Glutamatergic neuron (in vitro differentiated cells): Measurements from ENCODE around the gene ETV3L. TPM values are rescaled to one million over a fixed set of nuclear protein-coding genes. Genes with fewer than 3 reads are reported as not detected.

Experiments
- DNase-seq: peaks from one replicate; pipeline ENCODE4 v3.0.0; 2022
- H3K27ac Mint-ChIP-seq: one replicate; pipeline ENCODE4 v1.8.0; 2020; ENCODE audit warnings: mild to moderate bottlenecking, mixed read lengths, inconsistent platforms; ENCODE audit not compliant: unreplicated experiment
- H3K27me3 Mint-ChIP-seq: one replicate; pipeline ENCODE4 v1.8.0; 2020; ENCODE audit warnings: mild to moderate bottlenecking, moderate library complexity, mixed read lengths, inconsistent platforms; ENCODE audit not compliant: unreplicated experiment
- H3K36me3 Mint-ChIP-seq: one replicate; pipeline ENCODE4 v1.8.0; 2020; ENCODE audit warnings: mild to moderate bottlenecking, mixed read lengths, inconsistent platforms; ENCODE audit not compliant: unreplicated experiment
- H3K4me1 Mint-ChIP-seq: one replicate; pipeline ENCODE4 v1.8.0; 2020; ENCODE audit warnings: mild to moderate bottlenecking, low read depth, mixed read lengths, inconsistent platforms; ENCODE audit not compliant: unreplicated experiment
- H3K4me3 Mint-ChIP-seq: one replicate; pipeline ENCODE4 v1.8.0; 2020; ENCODE audit warnings: mild to moderate bottlenecking, mixed read lengths, inconsistent platforms; ENCODE audit not compliant: unreplicated experiment
- H3K9me3 Mint-ChIP-seq: one replicate; pipeline ENCODE4 v1.8.0; 2020; ENCODE audit warnings: mild to moderate bottlenecking, moderate library complexity, mixed read lengths, inconsistent platforms; ENCODE audit not compliant: unreplicated experiment
- long read RNA-seq: library from polyadenylated mRNA; unstranded; transcript quantifications from one replicate; pipeline ENCODE4 v2.0.0, GENCODE V29; 2020; ENCODE audit not compliant: unreplicated experiment
- total RNA-seq: library from RNA; stranded (reverse); fragmentation: NEBNext Ultra II Directional; extraction: Animal tissue kit (Norgen Biotek cat#: 25700); gene quantifications from one replicate; pipeline ENCODE4 v1.2.1, GENCODE V29; 2021; ENCODE audit not compliant: unreplicated experiment
- TF ChIP-seq, protein P1 (sequence below): fragments of 200-600 bp; sonication (generic); IDR thresholded peaks from one replicate; pipeline ENCODE4 v1.5.0; 2021; ENCODE audit not compliant: partially characterized antibody, unreplicated experiment

ETV3L gene
- total RNA-seq, result not detected
- long read RNA-seq, result 0 reads

DNA sequence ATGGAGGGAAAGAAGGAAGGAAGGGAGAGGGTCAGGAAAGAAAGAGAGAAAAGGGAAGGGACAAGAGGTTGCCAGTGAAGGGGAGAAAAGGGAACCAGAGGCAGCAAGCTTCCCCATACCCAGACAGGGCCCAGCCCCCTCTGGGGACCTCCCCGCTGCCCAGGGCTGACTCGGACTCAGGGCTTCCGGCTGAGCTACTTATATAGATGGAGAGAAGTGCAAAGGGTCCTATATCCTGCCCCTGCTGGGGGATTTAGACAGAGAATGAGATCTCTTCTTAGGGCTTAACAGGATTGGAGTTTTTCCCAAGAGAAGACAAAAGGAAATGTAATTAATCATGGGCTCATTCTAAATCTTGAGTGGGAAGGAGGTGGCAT, at the start of gene ETV3L:
TSS of gene ETV3L (minus strand) at position 176 of the 377 bp plus-strand sequence. CDS start 285 bp downstream, outside the sequence.
- H3K4me3 Mint-ChIP-seq, result no peak within 1 kb of the TSS
- TF ChIP-seq, protein P1, sequence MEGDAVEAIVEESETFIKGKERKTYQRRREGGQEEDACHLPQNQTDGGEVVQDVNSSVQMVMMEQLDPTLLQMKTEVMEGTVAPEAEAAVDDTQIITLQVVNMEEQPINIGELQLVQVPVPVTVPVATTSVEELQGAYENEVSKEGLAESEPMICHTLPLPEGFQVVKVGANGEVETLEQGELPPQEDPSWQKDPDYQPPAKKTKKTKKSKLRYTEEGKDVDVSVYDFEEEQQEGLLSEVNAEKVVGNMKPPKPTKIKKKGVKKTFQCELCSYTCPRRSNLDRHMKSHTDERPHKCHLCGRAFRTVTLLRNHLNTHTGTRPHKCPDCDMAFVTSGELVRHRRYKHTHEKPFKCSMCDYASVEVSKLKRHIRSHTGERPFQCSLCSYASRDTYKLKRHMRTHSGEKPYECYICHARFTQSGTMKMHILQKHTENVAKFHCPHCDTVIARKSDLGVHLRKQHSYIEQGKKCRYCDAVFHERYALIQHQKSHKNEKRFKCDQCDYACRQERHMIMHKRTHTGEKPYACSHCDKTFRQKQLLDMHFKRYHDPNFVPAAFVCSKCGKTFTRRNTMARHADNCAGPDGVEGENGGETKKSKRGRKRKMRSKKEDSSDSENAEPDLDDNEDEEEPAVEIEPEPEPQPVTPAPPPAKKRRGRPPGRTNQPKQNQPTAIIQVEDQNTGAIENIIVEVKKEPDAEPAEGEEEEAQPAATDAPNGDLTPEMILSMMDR, result no peak
- H3K27ac Mint-ChIP-seq, result no peak within 1 kb of the TSS
- H3K9me3 Mint-ChIP-seq, result peaks cover 5% of the 10 kb centered on the region
- H3K27me3 Mint-ChIP-seq, result peaks cover 10% of the 10 kb centered on the region
- H3K4me1 Mint-ChIP-seq, result peaks cover 5% of the 10 kb centered on the region
- no peaks in the 10 kb centered on the region for H3K36me3 Mint-ChIP-seq
- no peak for DNase-seq

DNA sequence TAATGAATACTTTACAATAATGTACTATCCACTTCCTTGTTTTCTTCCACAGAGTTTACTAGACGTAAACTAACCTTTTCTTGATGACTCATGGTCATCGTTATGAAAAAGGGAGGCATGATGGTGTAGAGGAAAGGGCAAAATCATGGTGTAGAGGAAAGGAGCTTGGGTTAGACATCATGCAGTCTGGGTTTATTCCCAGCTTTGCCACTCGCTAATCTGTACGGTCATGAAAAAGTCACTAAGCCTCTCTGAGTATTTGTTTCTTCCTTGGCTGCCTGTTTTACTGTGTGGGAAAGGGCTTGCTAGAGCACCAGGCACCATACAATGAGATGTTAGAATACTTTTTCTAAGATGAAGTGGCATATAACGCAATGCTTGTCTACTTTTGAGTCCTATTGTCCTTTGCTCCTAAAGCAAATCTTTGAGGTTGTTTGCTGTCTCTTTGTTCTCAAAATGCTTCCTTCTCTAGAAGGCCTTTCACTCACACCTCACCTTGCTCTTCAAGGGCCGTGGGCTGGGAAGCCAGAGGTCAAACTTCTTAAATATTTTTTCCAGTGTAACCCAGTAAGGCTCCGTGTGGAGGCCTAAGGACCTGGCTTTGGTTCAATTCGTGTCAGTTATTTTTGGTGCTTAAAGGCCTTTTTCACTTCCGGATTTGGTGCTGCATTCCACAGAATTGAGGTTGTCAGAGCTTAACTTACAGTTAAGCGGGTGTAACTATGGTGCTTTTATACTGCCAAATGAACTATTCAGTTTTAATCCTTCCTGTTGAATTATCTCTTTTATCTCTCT, 48.5 kb upstream of the ETV3L start:
- TF ChIP-seq, protein P1, result no peak
- no peaks in the 10 kb centered on the region for H3K9me3 Mint-ChIP-seq
- no peak overlapping the region for H3K27ac Mint-ChIP-seq
- no peak for DNase-seq
- H3K36me3 Mint-ChIP-seq, result no peaks in the 10 kb centered on the region
- H3K27me3 Mint-ChIP-seq, result no peaks in the 10 kb centered on the region
- H3K4me3 Mint-ChIP-seq, result no peak overlapping the region
- H3K4me1 Mint-ChIP-seq, result peaks cover 5% of the 10 kb centered on the region

DNA sequence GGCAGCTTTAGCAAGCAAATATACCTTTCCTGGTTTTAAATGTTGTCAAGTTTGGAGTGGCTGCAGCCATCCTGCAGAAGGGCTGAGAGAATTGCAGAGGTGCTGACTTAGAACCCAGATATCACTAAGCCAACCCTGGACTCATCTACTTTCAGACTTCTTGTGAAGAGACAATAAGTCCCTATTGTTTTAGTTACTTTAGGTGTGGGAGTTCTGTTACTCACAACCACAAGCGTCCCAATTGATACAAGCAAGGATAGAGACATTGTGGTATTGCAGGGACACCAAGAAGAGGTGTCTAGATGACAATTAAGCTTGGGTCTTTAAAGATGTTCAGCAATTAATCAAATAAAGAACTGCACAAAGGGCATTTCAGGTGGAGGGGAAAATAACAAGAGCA, 47.4 kb upstream of the ETV3L start:
- no peaks in the 10 kb centered on the region for H3K27me3 Mint-ChIP-seq
- no peak overlapping the region for H3K27ac Mint-ChIP-seq
- no peaks in the 10 kb centered on the region for H3K36me3 Mint-ChIP-seq
- H3K4me1 Mint-ChIP-seq, result no peaks in the 10 kb centered on the region
- TF ChIP-seq, protein P1, result no peak
- DNase-seq, result no peak
- no peaks in the 10 kb centered on the region for H3K9me3 Mint-ChIP-seq
- H3K4me3 Mint-ChIP-seq, result no peak overlapping the region

DNA sequence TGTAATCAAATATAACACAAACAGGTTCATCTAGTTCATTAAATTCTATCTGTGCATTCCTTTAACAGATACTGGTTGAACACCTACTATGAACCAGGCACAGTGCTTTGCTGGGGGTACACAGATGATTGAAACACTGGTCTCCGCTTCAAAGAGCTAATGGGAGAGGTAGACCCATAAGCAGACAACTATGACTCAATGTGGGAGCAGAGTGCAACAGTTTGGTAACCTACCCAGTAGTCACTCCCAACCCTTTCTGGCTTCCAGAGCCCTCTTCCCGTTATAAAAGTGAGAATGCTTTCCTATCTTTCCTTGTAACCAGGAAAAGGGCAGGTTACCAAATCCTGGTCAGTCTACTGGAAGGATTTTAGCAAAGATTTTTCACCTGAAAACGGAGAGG, 46.6 kb upstream of the ETV3L start:
- Mint-ChIP-seq H3K4me3 (no peak overlapping the region), H3K36me3 (no peaks in the 10 kb centered on the region), H3K27ac (no peak overlapping the region), H3K27me3 (no peaks in the 10 kb centered on the region), H3K4me1 (no peaks in the 10 kb centered on the region), H3K9me3 (no peaks in the 10 kb centered on the region)
- no peak for DNase-seq
- TF ChIP-seq, protein P1, result no peak

DNA sequence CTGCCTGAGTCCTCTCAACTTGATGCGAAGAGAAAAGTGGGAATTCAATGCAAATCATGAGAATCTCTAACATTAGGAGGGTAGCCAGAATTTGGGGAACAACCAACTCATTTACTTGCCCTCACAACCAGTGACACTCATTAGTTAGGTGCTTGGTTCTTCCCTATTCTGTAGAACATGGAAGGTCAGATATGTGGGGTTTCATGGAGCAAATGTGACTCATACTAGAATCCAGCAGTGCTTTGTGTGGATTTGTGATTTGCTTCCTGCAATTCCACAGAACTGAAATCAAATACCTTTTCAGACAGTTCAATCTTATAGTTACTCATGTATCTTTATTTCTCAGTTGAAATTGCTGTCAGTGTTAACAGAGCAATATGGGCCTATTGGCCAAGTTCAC, 45.5 kb upstream of the ETV3L start:
- Mint-ChIP-seq H3K4me3 (no peak overlapping the region), H3K27me3 (no peaks in the 10 kb centered on the region), H3K27ac (no peak overlapping the region), H3K4me1 (no peaks in the 10 kb centered on the region), H3K9me3 (no peaks in the 10 kb centered on the region), H3K36me3 (no peaks in the 10 kb centered on the region)
- TF ChIP-seq, protein P1, result no peak
- no peak for DNase-seq
